Measurements from ENCODE around the gene DCTN3.
A peak's percentile ranks its signal among the peaks of the same experiment; 100 is the strongest.

Gene DCTN3

GRCh38 chr9:34588671-34589635, 31.3 kb downstream of the DCTN3 start:
- no peak for DNase-seq

DNA sequence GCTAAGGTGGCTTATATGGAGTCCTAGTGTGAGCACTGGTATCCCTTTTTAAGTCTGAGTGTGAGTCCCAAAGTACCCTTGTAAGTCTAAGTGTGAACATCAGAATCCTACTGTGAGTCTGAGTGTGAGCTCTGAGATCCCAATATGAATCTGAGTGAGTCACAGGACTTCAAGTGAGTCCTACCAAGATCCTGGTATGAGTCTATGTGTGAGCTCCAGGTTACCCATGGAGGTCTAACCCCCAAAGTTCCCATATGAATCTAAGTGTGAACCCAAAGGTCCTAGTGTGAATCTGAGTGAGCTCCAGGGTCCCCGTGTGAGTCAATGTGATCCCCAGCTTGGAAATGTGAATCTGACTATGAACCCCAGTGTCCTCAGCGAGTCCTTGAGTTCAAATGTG, 33.0 kb downstream of the DCTN3 start:
- no peak for DNase-seq

GRCh38 chr9:34585946-34586669, 34.2 kb downstream of the DCTN3 start:
- DNase-seq, result no peak

GRCh38 chr9:34584970-34585369, 35.3 kb downstream of the DCTN3 start:
- no peak for DNase-seq

DNA sequence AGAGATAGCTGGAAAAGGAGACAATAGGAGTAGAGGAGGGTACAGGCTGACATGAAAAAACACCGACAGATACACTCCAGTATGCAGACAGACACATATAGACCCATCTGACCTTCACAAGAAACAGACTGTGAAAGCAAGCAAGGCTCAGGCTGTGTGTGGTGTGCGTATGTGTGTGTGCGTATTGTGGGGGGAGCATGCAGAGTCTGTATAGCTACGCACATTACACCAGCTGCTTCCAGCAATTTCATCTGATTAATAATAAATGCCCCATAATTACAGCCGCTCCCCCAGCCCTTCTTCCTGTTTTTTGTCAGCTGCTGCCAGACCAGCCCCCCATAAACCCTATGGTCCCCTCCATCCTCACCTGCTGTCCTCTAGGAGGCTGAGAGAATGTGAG, 37.5 kb downstream of the DCTN3 start:
- DNase-seq, result no peak

DNA sequence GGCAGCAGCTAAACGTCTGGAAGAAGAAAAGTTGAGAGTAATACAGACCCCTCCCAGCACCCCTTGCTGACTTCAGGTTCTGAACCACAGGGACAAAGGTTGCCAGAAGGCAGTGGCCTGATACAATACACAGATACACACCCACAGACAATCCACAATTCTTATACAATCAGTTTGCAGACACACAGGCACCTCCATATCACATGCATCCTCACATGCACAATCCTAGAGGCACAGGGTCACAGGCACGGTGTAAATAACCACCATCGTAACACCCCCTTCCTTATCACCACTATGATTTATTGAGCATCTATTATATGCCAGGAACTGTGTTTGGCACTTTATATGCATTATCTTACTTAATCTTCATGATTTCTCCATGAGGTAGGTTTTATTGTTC, 39.0 kb downstream of the DCTN3 start:
- no peak for DNase-seq

DNA sequence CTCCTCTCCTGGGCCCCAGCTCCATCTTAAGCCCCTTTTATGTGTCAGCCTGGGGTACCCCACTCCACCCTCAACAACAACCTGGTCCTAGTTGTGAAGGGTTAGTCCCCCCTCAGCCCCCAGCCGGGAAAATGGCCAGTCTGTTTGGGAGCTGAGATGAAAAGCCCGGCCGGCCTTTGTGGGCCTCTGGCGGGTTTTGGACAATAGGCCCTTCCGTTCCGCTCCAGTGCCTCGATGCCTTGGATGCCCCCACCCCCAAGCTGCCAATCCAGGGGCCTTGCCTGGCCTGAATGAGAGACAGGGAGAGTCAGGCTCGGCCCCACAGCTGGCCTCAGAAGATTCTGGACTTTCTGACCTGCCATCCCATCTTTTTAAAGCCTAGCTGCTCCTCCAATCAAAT, 39.9 kb downstream of the DCTN3 start:
- no peak for DNase-seq

DNA sequence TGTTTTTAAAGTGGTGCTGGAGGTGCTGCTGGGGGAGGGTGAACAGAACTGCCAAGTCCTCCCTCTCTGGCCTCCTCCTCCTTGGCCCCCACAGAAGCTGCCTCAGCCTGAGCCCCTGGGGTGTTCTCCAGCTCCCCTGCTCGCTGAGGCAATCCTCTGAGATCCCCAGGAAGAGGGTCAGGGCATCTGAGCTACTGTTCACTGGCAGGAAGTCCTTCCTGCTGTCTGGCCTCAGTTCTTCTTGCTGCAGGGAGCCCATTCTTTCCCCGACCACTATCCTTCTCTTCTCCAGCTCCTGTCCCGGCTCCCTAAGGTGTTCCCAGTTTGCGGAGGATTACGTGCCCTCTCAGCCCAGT, 40.5 kb downstream of the DCTN3 start:
- DNase-seq, result no peak

DNA sequence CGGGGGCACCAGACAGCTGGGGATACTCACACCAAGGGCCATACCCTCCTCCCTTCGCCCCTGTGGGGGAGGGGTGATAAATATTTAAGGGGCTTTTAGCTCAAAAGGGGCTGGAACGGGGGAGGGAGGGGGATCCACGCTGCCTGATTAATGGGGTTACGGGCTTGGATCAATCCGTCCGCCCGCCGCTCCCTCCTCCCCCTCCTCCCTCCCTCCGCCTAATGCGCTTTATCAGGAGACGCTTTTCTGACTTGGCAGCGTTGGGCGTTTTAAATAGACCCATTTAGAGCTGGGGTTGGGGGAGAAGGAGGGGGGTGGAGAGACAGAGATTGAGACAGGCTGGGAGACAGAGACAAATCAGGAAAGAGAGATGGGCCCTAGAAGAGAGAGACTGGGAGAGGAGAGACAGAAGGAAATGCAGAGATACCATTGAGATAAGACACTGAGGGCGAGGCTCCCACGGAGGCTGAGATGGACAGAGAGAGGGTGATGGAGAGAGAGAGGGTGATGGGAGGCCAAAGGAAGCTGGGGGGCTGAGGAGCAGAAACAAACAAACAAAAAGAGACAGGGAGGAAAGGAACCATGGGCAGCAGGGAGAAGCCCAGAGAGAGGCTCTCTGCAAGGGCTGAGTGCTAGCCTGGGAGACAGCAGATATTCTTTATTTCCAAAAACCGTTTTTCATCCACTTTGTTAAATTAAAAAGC, 41.0 kb downstream of the DCTN3 start:
- no peak for DNase-seq

DNA sequence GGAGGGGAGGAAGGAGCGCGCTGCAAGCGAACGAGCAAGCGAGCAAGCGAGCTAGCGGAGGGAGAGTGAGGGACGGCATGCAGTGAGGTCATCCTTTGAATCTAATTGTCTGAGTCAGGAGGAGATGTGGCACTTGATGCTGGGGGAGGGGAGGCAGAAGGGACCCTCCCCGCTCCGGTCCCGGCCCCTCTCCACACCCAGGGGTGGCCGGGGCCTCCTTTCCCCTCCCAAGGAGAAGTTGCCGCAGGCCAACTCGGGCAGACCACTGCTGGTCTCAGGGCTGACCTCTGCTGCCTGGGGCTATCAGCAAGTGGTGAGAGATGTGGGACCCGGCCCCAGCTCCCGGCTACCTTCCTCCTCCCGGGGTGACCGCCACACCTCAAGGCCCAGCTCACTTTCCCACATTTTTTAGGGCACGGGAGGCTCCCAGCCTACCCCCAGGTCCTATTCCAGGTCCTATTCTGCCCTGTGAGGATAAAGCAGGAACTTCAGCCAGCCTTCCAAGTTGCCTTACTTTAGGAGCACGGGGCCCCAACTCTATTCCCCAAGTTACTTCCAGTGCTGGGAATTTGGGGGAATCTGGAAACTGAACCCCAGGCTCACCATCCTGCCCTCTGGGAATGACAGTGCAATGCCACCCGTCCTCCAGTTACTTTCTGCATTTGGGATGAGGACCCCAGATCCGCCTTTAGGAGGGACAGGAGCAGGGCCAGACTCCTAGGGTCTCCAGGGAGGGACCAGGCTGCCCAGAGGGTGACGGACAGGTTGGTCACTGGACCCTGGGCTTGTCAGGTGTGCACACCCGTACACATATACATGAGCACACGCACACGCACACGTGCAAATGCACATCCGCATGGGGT, 41.8 kb downstream of the DCTN3 start:
- DNase-seq, result peak; percentile 16

DNA sequence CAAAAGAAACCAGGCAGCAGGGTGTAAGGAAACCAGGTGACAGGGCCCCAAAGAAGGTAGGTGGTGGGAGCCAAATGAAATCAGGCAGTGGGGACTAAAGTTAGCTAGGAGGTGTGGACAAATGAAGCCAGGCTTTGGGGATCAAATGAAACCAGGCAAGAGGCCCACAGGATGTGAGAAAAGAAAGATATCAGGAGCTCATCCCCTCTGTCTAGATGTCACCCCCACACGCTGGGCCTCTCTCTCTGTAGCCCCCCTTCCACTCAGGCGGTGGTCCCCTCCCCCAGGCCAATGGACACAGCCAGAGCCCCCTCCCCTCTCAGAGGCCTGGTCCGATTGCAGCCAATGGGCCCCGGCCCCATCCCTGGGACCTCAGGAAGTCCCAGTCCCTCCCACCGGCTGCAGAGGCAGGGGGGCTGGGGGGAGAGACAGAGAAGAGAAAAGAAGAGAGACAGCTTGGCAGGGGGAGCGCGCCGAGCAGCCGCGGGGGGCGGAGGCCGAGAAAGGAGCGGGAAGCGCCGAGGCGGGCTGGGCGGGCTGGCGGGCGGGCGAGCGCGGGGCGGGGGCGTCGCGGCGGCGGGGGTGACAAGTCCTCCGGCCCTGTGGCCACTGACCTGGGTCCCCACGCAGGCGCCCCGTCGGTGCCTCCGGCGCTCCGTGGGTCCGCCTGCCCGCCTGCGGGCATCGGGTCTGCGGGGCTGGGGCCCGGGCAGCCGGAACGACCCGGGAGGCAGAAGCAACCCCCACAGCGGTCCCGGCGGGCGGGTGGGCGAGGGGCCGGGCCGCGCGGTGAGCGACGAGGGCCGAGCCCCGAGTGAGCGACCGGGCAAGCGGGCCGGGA, 42.7 kb downstream of the DCTN3 start:
- no peak for DNase-seq

GRCh38 chr9:34576597-34577399, 43.5 kb downstream of the DCTN3 start:
- no peak for DNase-seq

DNA sequence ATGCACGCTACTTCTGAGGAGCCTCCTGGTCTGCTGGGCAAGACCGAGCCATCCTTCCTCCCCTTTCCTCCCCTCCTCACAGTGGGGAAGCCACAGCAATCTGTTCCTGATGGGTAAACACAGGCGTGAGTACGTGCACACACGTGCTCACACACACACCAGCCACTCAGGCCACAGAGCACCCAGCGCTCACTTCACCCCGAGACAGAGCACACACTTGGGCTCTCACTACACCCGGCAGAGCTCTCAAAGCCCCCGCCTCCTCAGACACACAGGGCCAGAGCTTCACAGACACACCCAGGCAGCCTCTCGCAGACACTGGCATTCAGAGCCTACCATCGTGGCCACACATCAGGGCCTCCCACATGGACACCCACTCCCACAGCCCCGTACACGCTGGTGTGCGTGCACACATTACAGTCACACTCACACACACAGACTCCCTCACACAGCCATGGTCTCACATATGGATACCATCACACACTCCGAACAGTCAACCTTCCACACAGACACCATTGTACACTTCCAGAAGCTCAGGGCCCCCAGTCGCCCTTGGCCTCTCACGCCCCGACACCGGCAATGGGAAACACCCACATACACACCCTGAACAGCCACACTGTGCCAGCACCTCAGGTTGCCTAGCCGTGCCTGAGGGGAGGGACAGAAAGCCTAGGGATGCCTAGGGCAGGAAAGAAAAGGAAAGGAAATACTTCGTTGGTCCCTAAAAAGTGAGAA, 44.3 kb downstream of the DCTN3 start:
- DNase-seq, result no peak

- DNase-seq, result no peak
These were observed 45.1 kb downstream of the DCTN3 start for GRCh38 chr9:34575241-34575640.

GRCh38 chr9:34574571-34574970, 45.7 kb downstream of the DCTN3 start:
- DNase-seq, result no peak

GRCh38 chr9:34573599-34574325, 46.5 kb downstream of the DCTN3 start:
- no peak for DNase-seq

GRCh38 chr9:34572628-34573027, 47.7 kb downstream of the DCTN3 start:
- peak; percentile 50 for DNase-seq

- peak; percentile 55 for DNase-seq
These were observed 48.2 kb downstream of the DCTN3 start for GRCh38 chr9:34572092-34572491.

GRCh38 chr9:34571481-34571810, 48.8 kb downstream of the DCTN3 start:
- no peak for DNase-seq

All from suppressor macrophage treated with lipopolysaccharide for 4 hours (primary cell).